Central memory CD8-positive, alpha-beta T cell (primary cell): ENCODE measurements around the gene SHBG.
"Not testable (repeated sequence)": the region's sequence is repeated elsewhere in the genome, so short reads cannot be mapped to it uniquely, and the experiment has no call there.

Source experiments
- ATAC-seq: fragments of 150-1000 bp; cut with Tn5 transposase; replicated peaks from 2 replicates; pipeline ENCODE4 v1.10.0; 2022; ENCODE audit warnings: mild to moderate bottlenecking, moderate FRiP score, moderate number of reproducible peaks; ENCODE audit not compliant: poor library complexity, severe bottlenecking; ENCODE audit errors: extremely low read depth
- DNase-seq, 2 donors: peaks; one replicate each; pipeline ENCODE4 v3.0.0; 2021; ENCODE audit warnings: low spot score in 2 of 2
- H3K27ac Mint-ChIP-seq: one replicate; pipeline ENCODE4 v1.8.0; 2022; ENCODE audit warnings: low read depth, mild to moderate bottlenecking, moderate library complexity, mixed read lengths
- H3K27me3 Mint-ChIP-seq: one replicate; pipeline ENCODE4 v1.8.0; 2022; ENCODE audit warnings: mixed read lengths
- H3K36me3 Mint-ChIP-seq: one replicate; pipeline ENCODE4 v1.8.0; 2022; ENCODE audit warnings: mild to moderate bottlenecking, moderate library complexity, mixed read lengths; ENCODE audit not compliant: insufficient read depth
- H3K4me1 Mint-ChIP-seq: one replicate; pipeline ENCODE4 v1.8.0; 2022; ENCODE audit warnings: mixed read lengths
- H3K4me3 Mint-ChIP-seq: one replicate; pipeline ENCODE4 v1.8.0; 2022; ENCODE audit warnings: mild to moderate bottlenecking, moderate library complexity, mixed read lengths
- H3K9me3 Mint-ChIP-seq: one replicate; pipeline ENCODE4 v1.8.0; 2022; ENCODE audit warnings: mixed read lengths

Gene SHBG

DNA sequence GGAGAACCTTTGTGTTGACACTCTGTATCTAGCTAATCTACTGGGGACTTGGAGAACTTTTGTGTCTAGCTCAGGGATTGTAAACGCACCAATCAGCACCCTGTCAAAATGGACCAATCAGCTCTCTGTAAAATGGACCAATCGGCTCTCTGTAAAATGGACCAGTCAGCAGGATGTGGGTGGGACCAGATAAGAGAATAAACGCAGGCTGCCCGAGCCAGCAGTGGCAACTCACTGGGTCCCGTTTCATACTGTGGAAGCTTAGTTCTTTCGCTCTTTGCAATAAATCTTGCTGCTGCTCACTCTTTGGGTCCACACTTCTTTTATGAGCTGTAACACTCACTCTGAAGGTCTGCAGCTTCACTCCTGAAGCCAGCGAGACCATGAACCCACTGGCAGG is 11.7 kb downstream of the SHBG start:
- not testable (repeated sequence) for H3K9me3 Mint-ChIP-seq, H3K27ac Mint-ChIP-seq, H3K4me3 Mint-ChIP-seq, H3K4me1 Mint-ChIP-seq, DNase-seq, H3K36me3 Mint-ChIP-seq, ATAC-seq
- peaks cover 21% of the 10 kb centered on the region for H3K27me3 Mint-ChIP-seq

DNA sequence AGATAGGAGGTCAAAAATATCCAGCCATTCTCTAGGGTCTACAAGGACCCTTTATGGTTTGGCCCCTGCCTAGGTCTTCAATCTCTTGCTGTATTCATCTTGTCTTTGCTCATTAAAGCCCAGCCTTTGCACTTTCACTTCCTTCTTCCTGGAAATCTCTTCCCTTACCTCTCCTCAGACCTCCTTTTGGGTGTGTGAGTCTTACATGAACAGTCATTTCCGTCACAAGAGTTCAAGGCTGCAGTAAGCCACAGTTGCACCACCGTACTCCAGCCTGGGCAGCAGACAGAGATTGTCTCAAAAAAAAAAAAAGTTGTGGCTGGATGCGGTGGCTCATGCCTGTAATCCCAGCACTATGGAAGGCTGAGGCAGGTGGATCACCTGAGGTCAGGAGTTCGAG is 14.8 kb downstream of the SHBG start:
- Mint-ChIP-seq H3K27me3 (peaks cover 42% of the 10 kb centered on the region), H3K9me3 (no peaks in the 10 kb centered on the region), H3K27ac (no peak overlapping the region), H3K4me1 (peaks cover 1% of the 10 kb centered on the region), H3K36me3 (peaks cover 2% of the 10 kb centered on the region), H3K4me3 (no peak overlapping the region)
- DNase-seq (no peak), ATAC-seq (no peak)

DNA sequence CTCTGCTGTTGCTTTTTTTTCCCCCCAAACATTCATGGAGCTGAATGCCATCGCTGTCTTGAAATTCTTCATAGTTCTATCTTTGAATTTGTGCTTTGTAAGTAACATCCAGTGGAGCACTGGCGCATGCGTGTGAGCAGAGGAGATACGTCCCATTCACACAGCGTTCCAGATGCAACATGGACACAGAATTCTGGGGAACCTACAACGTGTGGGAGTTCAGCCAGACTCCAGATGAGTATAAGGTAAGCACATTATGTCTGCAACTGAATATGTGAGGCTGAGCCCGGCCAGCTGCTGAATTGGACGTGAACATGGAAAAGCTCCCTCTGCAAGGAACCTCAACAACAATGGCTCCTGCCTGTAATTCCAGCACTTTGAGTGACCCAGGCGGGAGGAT is 16.5 kb downstream of the SHBG start:
- ATAC-seq (no peak), DNase-seq (no peak)
- H3K4me1 Mint-ChIP-seq, result peaks cover 18% of the 10 kb centered on the region
- no peak overlapping the region for H3K27ac Mint-ChIP-seq
- H3K4me3 Mint-ChIP-seq, result no peak overlapping the region
- H3K27me3 Mint-ChIP-seq, result peaks cover 59% of the 10 kb centered on the region
- peaks cover 4% of the 10 kb centered on the region for H3K36me3 Mint-ChIP-seq
- H3K9me3 Mint-ChIP-seq, result no peaks in the 10 kb centered on the region

- H3K4me1 Mint-ChIP-seq, result peaks cover 18% of the 10 kb centered on the region
- H3K4me3 Mint-ChIP-seq, result no peak overlapping the region
- no peak for DNase-seq
- peaks cover 5% of the 10 kb centered on the region for H3K36me3 Mint-ChIP-seq
- no peaks in the 10 kb centered on the region for H3K9me3 Mint-ChIP-seq
- ATAC-seq, result no peak
- peaks cover 61% of the 10 kb centered on the region for H3K27me3 Mint-ChIP-seq
- H3K27ac Mint-ChIP-seq, result no peak overlapping the region
Measured at GRCh38 chr17:7647018-7647417, 17.1 kb downstream of the SHBG start.

DNA sequence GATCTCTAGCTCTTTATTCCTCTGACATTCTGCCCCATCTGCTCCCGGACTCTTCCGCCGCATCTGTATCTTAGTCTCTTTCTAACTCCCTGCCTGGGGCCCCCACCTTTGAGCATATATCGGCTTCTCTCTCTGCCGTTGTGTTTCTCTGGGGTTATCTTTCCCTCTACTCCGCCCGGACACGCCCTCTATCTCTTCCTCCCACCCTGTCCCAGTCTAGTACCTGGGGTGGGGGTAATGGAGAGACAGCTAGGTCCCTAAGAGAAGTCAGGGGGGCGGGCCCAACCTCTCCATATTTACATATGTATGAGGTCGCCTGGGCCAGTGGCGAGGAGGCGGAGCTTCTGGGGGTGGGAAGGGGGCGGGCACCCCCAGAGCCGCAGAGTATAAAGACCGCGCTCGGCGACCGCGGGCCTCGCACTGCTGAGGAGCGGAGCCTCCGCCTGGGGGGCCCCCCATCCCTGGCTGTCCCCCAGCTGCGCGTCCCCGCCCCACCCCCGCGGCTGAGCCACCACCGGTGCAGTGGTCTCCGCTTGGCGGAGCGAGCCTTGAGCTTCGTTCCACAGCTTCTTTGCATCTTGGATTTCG is 20.7 kb downstream of the SHBG start, which contains the start of gene ATP1B2:
Gene ATP1B2 (plus strand): TSS at position 418 of the 588 bp plus-strand sequence. CDS start 593 bp downstream, outside the sequence.
- DNase-seq, result peak; percentile 35 to 41
- peak; percentile 85 for ATAC-seq

DNA sequence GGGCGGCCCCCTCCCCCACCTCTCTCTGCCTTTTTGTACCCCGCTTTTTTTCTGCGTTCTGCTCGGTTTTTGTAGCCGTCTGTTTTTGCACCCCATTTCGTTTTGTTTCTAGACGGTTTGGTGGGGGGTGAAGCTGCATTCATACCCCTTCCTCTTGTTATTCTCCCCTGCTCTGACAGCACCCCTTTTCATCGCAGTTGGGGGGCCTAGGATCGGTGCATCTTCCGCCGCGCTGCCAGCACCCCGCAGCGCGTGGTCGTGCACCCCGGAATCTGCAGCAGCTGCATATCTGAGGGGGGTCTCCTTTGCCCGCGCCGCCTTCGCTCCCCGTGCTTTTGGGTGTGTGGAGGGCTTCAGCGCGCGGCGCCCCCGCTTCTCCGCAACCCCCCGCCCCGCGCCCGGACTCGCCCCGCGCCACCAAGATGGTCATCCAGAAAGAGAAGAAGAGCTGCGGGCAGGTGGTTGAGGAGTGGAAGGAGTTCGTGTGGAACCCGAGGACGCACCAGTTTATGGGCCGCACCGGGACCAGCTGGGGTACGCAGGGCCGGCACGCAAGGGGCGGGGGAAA is 21.2 kb downstream of the SHBG start:
- peaks cover 18% of the 10 kb centered on the region for H3K4me1 Mint-ChIP-seq
- DNase-seq (no peak), ATAC-seq (peak; percentile 15)
- H3K4me3 Mint-ChIP-seq, result peak overlapping the region; percentile 69
- H3K9me3 Mint-ChIP-seq, result no peaks in the 10 kb centered on the region
- peaks cover 6% of the 10 kb centered on the region for H3K36me3 Mint-ChIP-seq
- H3K27ac Mint-ChIP-seq, result no peak overlapping the region
- peaks cover 73% of the 10 kb centered on the region for H3K27me3 Mint-ChIP-seq

More for the DNA sequence above, 20.7 kb downstream of the SHBG start, which contains the start of gene ATP1B2:
- Mint-ChIP-seq H3K9me3 (no peaks in the 10 kb centered on the region), H3K4me3 (peak within 1 kb of the TSS; percentile 69), H3K4me1 (peaks cover 18% of the 10 kb centered on the region), H3K27me3 (peaks cover 78% of the 10 kb centered on the region), H3K36me3 (peaks cover 6% of the 10 kb centered on the region), H3K27ac (no peak within 1 kb of the TSS)

DNA sequence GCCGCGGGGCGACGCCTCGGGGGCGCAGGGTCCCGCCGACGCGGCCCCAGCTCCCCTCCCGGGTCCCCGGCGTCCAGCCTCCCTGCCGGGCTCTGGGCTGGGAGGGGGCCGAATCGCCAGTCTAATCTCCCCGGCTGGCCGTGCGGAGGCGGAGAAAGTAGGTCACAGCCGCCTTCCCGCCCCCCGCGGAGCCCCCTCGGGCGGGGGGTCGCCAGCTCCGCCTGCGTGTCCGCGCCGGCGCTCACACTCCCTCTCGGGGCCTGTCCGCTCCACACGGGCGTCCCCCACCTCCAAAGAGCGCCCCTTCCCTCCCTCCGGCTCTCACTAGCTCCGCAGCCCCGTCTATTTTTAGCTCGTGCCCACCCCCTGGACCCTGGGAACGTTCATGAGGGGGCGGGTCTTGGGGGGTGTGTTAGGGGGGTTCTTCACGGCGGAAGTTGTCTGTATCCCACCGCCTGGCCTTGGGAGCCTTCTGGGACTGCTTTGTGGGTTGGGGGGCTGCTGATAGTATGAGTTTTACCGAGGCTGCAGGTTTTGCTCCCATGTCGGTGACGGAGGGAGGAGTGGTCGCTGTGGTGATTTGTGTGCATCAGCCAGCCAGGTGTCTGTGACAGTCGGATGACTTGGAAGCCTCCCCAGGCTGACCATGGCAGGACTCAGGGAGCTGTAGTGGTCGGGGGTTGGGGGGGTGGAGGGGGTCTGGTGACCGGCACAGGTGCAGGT is 21.9 kb downstream of the SHBG start:
- Mint-ChIP-seq H3K27ac (no peak overlapping the region), H3K4me3 (peak overlapping the region; percentile 69), H3K4me1 (peaks cover 18% of the 10 kb centered on the region), H3K9me3 (no peaks in the 10 kb centered on the region), H3K27me3 (peaks cover 68% of the 10 kb centered on the region), H3K36me3 (peaks cover 6% of the 10 kb centered on the region)
- no peak for ATAC-seq
- no peak for DNase-seq

GRCh38 chr17:7652388-7653356 is 22.7 kb downstream of the SHBG start:
- H3K27me3 Mint-ChIP-seq, result peaks cover 71% of the 10 kb centered on the region
- H3K9me3 Mint-ChIP-seq, result no peaks in the 10 kb centered on the region
- no peak overlapping the region for H3K27ac Mint-ChIP-seq
- peak overlapping the region; percentile 43 for H3K4me3 Mint-ChIP-seq
- H3K36me3 Mint-ChIP-seq, result peaks cover 6% of the 10 kb centered on the region
- no peak for ATAC-seq
- DNase-seq, result no peak
- H3K4me1 Mint-ChIP-seq, result peaks cover 18% of the 10 kb centered on the region

DNA sequence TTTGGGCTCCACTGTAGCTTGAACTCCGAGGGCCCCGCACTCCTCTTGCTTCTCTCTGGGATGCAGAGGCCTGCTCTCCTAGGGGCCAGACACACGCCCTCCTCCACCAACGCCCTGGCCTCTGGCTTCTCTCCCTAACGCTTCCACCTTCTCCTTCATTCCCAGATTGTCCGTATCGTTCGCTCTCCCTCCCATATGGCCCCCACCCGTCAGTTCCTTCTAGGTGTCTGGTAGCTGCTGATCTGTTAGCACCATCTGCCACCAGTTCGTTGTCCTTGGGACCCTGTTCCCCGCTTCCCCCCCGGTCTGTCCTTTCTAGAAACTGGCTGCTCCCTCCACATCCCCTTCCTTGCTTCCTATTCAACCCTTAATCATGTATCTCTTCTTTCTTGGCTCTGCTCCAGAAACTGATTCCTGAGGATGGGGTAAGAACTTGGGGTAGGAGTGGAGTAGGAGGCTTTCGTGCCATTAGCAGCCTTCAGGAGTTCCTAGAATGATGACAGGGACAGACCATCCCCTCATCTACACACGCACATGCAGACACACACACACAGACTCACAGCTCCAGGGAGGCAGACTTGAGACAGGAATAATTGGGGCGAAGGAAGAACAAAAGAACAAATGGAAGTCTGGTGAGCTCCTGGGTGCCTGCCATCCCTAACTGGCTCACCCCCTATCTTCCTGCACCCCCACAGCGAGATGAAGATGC is 25.1 kb downstream of the SHBG start:
- Mint-ChIP-seq H3K27ac (no peak overlapping the region), H3K27me3 (peaks cover 55% of the 10 kb centered on the region), H3K36me3 (peaks cover 3% of the 10 kb centered on the region), H3K4me1 (peaks cover 15% of the 10 kb centered on the region), H3K4me3 (no peak overlapping the region), H3K9me3 (no peaks in the 10 kb centered on the region)
- ATAC-seq, result no peak
- DNase-seq, result no peak

DNA sequence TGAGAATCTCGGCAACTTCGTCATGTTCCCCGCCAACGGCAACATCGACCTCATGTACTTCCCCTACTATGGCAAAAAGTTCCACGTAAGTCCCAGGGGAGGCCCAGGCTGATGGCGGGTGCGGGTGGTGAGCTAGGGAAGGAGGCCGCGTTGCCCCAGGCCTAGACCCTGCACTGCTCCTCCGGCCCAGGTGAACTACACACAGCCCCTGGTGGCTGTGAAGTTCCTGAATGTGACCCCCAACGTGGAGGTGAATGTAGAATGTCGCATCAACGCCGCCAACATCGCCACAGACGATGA is 25.6 kb downstream of the SHBG start:
- H3K4me3 Mint-ChIP-seq, result no peak overlapping the region
- ATAC-seq (no peak), DNase-seq (no peak)
- H3K27me3 Mint-ChIP-seq, result peaks cover 49% of the 10 kb centered on the region
- no peaks in the 10 kb centered on the region for H3K9me3 Mint-ChIP-seq
- H3K27ac Mint-ChIP-seq, result no peak overlapping the region
- peaks cover 3% of the 10 kb centered on the region for H3K36me3 Mint-ChIP-seq
- peaks cover 9% of the 10 kb centered on the region for H3K4me1 Mint-ChIP-seq

DNA sequence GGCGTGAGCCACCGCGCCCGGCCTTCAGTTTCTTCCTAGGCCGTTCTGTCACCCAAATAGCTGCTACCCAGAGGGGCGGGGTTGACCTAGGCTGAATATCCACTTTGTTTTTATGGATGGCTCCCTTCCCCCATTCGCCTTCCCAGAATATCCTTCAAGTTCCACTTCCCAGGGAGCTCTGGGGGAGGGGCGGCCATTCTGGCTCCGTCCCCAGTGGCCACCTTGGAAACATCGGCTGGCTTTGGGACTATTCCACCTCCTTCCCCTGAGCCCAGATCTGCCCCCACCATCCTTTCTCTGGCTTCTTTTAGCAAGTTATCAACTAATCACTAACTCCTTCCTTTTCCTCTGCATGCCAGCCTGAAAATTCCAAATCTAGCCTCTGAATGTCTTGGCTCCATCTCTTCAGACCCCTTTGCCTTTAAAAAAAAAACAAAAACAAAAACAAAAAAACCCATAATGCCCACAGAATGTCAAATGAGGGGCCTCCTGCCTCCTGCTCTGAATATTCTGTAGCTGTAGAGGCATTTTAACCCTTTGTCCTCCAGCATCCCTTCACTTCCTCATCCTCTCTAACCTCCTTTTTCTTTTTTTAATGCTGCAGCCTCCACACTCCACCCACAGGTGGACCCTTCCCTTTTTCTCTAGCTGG is 27.1 kb downstream of the SHBG start:
- Mint-ChIP-seq H3K27me3 (peaks cover 37% of the 10 kb centered on the region), H3K9me3 (no peaks in the 10 kb centered on the region), H3K4me1 (no peaks in the 10 kb centered on the region), H3K4me3 (no peak overlapping the region), H3K36me3 (peaks cover under 1% of the 10 kb centered on the region), H3K27ac (no peak overlapping the region)
- DNase-seq, result no peak
- no peak for ATAC-seq
